NCI-H748 treated with DMSO at 0.1 percent for 48 hours (cell line): ENCODE data around the gene KLF7.
A peak's percentile ranks its signal among the peaks of the same experiment; 100 is the strongest.

Source experiments
- DNase-seq: peaks from one replicate; lab custom pipeline; 2025; lab: John Stamatoyannopoulos, UW

The KLF7 gene

GRCh38 chr2:207165121-207166038 lies at the start of gene KLF7:
Gene KLF7 (minus strand): TSS chr2:207165948. CDS start chr2:207165568, 380 bp downstream.
- peak; percentile 73 for DNase-seq

- peak; percentile 37 for DNase-seq
Observed at GRCh38 chr2:207215308-207215707, 49.6 kb upstream of the KLF7 start.

- DNase-seq: no peak
Observed at GRCh38 chr2:207214446-207214845, 48.7 kb upstream of the KLF7 start.

- DNase-seq: no peak
Observed at GRCh38 chr2:207206011-207206410, 40.3 kb upstream of the KLF7 start.

GRCh38 chr2:207205173-207205957 lies 39.6 kb upstream of the KLF7 start:
- DNase-seq: no peak

- no peak for DNase-seq
Observed at GRCh38 chr2:207203056-207203455, 37.3 kb upstream of the KLF7 start.

- no peak for DNase-seq
Observed at GRCh38 chr2:207202645-207203044, 36.9 kb upstream of the KLF7 start.

GRCh38 chr2:207201416-207201815 lies 35.7 kb upstream of the KLF7 start:
- DNase-seq: no peak

GRCh38 chr2:207200136-207200535 lies 34.4 kb upstream of the KLF7 start:
- DNase-seq: peak; percentile 85

GRCh38 chr2:207194028-207194427 lies 28.3 kb upstream of the KLF7 start:
- no peak for DNase-seq

GRCh38 chr2:207188626-207189419 lies 23.1 kb upstream of the KLF7 start:
- DNase-seq: peak; percentile 62

- no peak for DNase-seq
Observed at GRCh38 chr2:207185372-207185771, 19.6 kb upstream of the KLF7 start.

GRCh38 chr2:207184768-207185167 lies 19.0 kb upstream of the KLF7 start:
- no peak for DNase-seq

- DNase-seq: no peak
Observed at GRCh38 chr2:207184348-207184747, 18.6 kb upstream of the KLF7 start.

- no peak for DNase-seq
Observed at GRCh38 chr2:207183506-207183905, 17.8 kb upstream of the KLF7 start.

GRCh38 chr2:207182911-207183310 lies 17.2 kb upstream of the KLF7 start:
- no peak for DNase-seq

GRCh38 chr2:207181526-207182274 lies 16.0 kb upstream of the KLF7 start:
- no peak for DNase-seq

- no peak for DNase-seq
Observed at GRCh38 chr2:207180741-207181140, 15.0 kb upstream of the KLF7 start.

- DNase-seq: no peak
Observed at GRCh38 chr2:207176247-207176646, 10.5 kb upstream of the KLF7 start.

- DNase-seq: no peak
Observed at GRCh38 chr2:207173641-207174040, 7.9 kb upstream of the KLF7 start.
